Activated T-cell treated with anti-CD3 and anti-CD28 coated beads for 1 hour (primary cell): ENCODE results near the gene AKTIP.
"Not testable (repeated sequence)": the region's sequence is repeated elsewhere in the genome, so short reads cannot be mapped to it uniquely, and the experiment has no call there.

ENCODE experiments used
- DNase-seq: peaks from one replicate; pipeline ENCODE4 v3.0.0-alpha.2; 2020; ENCODE audit warnings: low read depth

Gene AKTIP

DNA sequence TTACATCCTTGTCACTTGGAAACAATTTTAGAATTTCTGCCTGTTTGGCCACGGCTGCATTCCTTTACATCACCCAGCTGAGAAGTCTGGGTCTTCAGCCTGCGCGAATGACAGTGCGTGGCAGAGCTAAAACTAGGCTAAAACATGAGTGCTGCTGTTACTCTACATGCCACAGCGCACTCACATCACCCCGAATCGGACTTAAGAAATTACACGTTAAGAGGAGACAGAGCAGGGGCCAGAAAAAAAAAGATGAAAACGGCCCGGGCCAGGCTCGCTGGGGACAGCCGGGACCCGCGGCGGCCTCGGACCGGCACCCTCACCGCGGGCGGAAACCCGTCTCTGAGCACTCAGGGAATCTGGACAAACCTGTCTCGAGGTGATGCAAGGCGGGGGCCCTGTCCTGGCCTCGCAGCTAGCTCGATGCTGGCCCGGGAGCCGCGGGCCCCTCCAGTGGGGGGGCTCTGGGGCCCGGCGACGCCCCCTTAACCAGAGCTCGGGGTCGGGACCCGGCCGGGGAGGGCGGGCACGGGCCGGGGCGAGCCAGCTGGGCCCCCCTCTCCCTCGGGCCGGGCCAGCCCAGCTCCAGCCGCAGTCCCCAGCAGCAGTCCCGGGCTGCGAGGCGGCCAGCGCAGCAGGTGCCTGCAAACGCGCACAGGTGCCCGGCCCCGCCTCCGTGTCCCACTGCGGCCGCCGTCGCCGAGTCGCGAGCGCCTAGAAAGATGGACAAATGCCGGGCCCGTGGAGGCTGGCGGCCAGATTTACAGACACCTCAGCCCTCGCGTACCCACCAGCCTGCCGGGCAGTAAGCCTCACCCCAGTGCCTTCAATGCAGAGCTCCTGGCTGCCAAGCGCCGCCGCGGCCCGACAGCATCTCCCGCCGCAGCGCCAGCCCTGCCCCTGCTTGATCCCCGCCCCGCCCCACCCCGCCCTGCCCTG is at the start of gene AKTIP:
Gene AKTIP (minus strand): TSS at position 879 of the 939 bp plus-strand sequence. CDS start 2,950 bp downstream, outside the sequence.
- DNase-seq, result peak; percentile 18

DNA sequence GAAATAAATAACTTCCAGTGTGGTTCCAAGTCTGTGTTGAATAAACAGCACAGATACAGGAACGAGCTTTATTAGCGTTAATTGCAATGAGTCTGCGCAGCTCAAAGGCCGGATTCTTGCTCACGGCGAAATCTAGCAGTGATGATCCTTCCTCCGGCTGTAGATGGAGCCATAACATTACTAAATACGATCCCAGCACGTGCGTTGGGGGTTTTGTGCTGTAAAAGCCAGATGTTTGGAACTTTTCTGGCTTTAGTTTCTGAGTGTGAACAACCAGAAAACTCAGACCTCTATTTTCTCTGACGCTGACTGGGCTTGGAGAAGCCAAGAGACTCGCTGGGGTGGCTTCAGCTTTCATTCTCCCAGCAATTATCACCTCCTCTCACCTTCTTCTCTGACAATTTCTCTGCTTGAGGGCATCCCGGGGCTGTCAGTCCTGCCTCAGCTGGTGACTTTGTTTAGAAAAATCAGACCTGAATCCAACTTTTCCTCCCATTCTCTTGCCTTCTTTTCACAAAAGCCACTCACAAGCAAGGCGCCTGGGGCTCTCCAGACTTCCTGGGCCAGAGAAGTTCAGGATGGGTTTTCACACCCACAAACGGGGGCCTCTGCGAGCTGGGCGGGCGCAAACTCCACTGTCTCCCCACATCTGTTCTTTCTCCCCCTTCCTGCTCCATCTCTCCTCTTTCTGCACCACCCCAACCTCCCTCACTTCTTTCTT is 47.1 kb upstream of the AKTIP start:
- peak; percentile 18 for DNase-seq

DNA sequence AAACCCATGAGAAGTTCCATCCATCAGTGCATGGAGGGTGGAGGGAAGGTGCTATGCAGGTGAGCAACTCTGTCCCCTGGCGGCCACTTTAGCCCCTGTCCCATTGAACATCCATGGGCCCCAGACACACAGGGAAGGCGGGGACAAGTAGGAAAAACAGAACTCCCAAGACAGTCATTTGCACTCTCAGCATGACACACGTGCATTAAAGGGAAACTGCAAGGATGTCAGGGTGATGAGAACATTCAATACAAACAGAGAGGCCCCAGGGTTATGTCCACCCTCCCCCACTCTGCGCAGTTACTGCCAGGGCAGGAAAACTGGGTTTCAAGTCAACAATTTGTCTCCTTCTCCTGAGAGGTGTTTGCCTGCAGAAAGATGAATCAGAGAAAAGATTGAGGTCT is 44.0 kb upstream of the AKTIP start:
- DNase-seq, result no peak

DNA sequence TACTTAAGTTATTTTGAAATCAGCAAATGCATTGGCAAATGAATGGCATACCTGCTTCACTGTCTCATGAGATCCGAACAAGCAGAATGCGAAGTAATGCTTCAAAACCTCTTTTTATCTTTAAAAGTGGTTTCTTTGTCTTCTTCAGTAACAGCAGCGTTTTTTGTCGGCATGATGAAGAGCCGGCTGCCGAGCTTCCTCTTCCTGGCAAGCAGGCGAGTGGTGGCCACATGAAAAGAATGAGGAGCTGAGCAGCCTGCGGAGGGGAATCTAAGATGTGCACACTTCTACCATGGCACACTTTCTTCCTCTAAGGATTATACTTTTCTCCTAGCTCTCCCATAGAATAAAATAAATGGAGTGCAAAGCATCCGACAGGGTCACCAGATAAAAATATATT is 42.4 kb upstream of the AKTIP start:
- peak; percentile 24 for DNase-seq

DNA sequence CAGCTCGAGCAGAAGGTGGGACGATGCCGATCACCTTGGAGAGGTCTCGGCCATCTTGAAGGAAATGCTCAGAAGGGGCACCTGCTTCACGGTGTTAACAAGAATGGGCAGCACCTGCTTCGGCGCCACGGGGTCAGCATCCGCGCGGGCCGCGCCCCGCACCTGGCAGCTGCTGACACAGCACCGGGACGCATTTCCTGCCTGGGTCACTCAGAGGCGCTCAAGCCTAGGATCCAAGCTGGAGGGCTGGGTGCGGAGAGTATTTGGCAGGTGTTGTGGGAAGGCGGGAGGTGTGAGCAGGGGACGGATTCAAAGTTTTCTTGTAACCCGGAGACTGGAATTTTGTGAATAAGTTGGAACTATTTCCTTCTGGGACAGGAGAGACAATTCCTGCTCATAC is 39.3 kb upstream of the AKTIP start:
- no peak for DNase-seq

DNA sequence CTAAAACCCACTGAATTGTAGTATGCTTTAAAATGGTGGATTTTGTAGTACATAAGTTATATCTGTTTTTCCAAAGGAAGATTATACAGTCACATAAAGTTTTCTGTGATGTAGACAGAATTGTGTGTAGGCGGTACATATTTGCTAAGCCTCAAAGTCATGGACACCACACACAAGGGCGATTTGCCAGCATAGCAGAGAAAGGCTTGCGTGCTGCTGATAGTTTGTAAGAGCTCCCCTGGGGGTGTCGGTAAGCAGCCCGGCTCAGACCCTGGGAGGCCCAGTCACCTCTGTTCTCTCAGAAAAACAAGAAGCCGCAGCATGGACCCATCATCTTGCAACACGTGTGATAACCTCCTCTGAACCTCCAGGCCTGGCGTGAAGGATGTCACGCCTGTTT is 38.3 kb upstream of the AKTIP start:
- no peak for DNase-seq

DNA sequence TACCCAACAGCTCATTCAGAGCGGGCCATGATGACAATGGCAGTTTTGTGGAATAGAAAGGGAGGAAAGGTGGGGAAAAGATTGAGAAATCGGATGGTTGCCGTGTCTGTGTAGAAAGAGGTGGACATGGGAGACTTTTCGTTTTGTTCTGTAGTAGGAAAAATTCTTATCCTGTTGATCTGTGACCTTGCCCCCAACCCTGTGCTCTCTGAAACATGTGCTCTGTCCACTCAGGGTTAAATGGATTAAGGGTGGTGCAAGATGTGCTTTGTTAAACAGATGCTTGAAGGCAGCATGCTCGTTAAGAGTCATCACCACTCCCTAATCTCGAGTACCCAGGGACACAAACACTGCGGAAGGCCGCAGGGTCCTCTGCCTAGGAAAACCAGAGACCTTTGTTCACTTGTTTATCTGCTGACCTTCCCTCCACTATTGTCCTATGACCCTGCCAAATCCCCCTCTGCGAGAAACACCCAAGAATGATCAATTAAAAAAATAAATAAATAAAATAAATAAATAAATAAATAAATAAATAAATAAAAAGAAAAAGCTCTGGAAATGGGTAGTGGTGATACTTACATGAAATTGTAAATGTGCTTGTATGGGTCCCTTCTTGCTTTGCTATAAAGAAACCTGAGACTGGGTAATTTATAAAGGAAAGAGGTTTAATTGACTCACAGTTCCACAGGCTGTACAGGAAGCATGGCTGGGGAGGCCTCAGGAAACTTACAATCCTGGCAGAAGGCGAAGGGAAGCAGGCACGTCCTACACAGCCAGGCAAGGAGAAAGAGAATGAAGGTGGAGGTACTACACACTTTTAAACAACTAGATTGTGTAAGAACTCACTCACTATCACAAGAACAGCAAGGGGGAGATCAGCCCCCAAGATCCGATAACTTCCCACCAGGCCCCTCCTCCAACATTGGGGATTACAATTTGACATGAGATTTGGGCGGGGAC is 37.0 kb upstream of the AKTIP start:
- not testable (repeated sequence) for DNase-seq

DNA sequence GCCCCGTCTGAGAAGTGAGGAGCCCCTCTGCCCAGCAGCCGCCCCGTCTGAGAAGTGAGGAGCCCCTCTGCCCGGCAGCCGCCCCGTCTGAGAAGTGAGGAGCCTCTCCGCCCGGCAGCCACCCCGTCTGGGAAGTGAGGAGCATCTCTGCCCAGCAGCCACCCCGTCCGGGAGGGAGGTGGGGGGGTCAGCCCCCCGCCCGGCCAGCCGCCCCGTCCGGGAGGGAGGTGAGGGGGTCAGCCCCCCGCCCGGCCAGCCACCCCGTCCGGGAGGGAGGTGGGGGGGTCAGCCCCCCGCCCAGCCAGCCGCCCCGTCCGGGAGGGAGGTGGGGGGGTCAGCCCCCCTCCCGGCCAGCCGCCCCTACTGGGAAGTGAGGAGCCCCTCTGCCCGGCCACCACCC is 36.3 kb upstream of the AKTIP start:
- not testable (repeated sequence) for DNase-seq

DNA sequence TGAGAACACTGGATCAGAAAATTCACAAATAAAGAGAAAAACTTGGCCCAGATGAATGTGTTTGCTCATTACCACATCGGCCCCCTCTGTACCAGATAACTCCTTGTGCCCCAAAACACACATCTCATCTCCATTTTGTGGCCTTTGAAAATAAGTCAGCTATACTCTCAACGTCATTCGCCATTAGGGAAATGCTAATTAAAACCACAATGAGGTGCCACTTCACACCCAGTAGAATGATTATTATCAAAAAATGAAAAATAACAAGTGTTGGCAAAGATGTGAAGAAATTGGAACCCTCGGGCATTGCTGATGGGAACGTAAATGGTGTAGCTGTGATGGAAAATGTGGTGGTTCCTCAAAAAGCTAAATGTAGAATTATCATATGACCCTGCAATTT is 34.6 kb upstream of the AKTIP start:
- no peak for DNase-seq

DNA sequence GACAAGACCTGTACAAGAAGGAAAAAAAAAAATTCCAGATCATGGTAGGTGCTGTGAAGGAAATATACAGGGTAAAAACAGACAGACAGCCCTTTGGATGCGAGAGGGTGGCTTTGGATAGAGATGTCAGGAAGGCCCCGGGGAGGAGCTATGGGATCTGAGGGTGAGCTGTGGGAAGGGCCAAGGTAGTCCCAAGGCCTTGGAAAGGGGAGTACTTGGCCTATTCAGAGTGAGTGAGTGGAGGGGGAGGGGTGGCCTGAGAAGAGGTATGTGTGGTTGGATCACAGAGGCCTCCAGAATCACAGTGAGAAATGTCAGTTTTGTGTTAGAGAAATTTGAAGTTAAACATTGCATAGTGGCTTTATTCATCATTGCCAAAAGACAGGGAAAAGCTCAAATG is 31.2 kb upstream of the AKTIP start:
- no peak for DNase-seq

DNA sequence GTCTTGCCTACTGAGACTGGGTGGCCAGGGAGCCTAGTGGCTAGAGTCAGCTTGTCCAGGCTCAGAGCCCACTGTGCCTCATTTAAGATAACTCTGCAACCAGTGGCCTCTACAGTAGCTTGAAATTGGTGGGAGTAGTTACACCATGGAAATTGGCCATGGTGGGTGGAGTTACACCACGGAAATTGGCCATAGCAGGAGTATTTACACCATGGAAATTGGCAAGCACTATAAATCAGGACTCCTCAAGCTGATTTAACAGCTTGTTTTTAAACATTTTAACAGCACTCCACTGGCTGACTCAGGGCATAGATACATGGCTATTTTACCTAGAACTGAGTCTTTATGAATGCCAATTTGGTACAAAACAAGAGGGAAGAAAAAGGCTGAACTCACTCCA is 27.7 kb upstream of the AKTIP start:
- DNase-seq, result no peak

DNA sequence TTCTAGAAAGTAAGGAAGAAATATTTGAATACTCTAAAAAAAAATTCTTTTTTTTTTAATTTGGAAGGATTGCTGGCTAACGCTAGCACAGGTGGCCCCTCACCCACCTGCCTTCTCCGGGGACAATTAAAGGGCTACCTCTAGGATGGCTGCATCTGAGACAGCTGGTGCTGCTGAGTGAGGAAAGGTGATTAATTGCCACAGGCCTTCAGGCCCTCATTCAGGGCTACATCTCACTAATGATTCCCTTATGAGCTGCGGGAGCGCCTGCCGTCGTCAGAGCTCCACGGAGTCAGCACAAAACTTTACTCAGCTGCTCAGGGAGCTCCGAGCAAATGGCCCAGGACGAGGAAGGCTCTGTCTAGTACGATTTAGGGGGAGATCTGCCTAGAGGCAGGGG is 27.0 kb upstream of the AKTIP start:
- no peak for DNase-seq

DNA sequence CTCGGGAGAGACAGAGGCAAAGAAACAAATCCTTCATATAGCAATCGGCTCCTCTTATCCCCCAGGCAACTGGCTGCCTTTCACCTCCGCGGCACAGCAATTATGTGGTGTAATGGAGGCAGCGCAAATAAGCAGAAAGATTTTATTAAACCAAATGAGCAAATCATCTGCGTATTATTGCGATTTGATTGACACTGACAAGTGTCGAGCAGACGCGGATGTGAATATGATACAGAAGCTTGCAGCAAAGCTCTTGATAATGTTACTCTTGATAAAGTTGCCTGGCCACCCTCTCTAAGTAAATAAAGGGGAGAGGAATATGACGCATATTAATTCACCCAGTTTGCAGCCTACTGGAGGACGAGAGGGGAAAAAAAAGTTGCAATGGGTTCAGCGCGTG is 26.5 kb upstream of the AKTIP start:
- DNase-seq, result no peak

DNA sequence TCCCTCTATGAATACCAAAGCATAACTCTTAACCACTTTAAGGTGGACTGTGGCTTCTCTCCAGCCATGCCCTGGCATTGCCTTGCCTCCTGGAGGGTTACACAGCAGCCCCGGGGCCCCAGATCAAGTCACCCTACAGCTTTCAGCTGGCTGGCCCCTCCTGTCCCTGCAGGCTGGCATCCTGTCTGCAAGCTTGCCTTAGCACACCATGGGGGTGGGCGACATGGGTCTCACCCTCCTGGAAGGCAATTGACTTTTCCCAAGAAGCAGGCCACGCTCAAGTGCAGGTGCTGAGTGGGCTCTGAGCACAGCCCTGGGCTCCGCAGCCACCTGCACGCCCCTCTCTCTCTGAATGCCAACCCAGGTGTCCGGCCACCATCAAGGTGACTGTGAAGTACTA is 25.8 kb upstream of the AKTIP start:
- no peak for DNase-seq

DNA sequence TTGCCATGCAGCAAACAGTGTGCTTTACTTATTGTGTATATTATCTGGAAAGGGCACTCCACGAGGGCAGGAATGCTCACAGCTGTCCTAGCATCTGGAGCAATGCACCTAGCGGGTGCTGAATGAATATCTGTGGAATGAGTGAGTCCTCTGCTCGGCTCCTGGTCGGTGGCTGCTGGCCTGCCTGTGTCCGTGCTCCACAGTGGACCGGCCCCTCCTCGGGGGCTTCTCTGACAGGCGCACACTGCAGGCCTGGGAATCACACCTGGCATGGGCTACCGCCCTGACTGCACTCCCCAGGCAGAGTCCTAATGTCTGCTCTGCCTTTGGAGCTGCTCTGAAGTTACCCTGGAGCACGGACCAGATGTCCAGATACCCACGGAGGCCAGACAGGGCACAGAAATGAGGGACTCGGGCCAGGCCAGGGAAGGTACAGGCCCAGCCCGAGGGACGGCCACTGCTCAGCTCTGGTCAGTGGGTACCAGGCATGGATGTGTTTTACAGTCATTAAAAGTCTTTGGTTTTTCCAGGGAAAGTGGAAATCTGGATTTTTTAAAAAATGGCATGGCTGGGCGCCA is 21.1 kb upstream of the AKTIP start:
- no peak for DNase-seq

DNA sequence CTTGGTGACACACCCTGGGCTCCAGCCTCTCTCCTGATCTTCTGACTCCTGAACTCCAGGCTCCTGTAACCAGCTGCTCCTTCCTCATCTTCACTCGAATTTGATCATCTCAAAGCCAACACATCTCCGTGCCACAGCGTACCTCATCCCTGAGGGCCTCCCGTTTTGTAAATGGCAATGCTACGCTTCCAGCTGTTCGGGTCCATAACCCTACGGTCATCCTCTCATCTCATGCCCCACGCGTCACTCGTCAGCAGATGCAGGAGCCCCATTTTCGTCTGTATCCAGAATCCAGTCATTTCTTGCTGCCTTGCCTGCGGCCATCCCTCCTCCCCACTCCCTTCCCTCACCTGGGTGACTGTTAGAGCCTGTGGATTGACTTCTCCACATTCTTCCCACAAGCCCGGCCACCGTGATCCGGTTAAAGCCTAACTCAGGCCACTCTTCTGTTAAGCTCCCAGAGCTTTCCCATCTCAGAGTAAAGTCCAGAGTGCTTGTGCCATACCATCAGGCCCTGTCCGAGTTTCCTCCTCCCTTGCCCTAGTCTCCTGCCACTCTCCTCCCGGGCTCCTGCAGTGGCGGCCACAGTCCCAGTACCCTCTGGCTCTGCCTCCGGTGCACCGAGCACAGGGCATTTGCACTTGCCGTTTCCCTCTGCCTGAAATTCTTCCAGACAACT is 20.3 kb upstream of the AKTIP start:
- no peak for DNase-seq

DNA sequence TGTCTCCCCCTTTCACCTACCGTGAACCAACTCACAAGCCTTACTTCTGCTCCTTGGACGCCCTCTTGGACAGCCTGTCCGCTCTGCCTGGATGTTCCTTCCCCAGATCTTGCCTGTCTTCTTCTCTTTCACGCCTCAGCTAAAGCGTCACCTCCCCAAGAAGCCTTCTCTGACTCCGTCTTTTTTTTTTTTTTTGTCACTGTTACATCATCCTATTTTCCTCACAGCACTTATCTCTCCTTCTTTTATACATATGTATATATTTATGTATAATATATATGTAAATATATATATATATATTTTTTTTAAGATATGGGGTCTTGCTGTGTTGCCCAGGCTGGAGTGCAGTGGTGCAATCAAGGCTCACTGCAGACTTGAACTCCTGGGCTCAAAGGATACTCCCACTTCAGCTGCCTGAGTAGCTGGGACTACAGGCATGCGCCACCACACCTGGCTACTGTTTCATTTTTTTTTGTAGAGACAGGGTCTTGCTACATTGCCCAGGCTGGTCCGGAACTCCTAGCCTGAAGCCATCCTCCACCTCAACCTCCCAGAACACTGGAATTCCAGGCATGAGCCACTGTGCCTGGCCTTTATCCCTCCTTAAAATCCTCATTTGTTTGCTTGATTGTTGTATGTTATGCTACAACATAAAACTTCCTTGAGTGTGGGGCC is 16.5 kb upstream of the AKTIP start:
- DNase-seq, result no peak

DNA sequence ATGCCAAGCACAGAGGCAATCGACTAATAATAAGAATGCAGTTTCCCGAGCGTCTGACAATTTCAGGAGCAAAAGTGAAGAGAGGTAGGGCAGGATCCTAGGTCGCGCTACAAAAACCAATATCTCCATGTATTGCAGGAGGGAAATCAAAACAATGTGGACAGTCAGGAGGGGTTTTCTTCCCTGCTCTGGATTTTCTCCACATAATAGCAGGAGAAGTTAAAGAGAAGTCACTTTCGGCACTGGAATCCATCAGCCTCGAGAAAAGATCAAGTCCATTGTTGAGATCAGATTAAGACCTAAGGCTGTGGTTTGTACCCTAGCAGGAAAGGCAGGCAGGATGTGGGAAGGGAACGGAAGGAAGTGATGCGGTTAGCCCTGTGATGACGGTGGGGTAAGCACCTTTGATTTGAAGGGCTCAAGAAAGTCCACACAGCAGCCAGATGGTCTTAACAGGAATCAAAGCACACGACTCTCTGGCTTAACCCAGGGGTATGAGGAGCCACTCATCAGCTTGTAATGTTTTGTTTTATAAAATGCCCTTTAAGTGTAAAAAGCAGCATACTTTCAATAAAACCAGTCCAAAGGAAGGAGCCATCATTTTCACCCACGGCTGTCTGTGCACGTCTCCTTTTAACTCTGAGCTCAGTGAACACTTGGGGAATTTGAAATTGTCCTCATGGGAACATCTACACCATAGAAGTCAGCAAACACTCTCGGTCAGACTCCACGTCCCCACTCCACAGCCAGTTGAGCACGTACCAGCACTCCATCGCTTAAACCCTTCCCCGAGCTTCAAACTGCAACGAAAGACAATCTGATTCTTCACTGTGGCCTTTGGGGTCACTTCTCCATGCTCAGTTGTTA is 15.8 kb upstream of the AKTIP start:
- peak; percentile 53 for DNase-seq

DNA sequence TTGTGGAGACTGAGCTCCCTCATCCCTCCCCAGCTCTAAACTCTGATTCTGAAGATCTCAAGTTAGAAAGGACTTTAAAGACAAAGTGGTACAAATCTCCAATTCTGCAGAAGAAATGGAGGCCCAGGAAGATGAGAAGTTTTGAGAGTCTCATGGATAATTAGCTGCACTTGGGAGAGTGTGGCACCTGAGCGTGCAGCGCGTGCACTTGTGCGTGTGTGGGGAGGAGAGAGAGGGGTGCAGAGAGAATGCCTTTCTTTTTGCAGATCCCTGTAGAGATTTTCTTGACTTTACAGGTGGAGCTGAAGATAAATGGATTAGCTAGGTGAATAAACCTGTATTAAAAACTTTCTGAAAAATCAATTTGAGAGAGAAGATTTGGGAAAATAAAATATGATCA is 14.8 kb upstream of the AKTIP start:
- DNase-seq, result no peak

DNA sequence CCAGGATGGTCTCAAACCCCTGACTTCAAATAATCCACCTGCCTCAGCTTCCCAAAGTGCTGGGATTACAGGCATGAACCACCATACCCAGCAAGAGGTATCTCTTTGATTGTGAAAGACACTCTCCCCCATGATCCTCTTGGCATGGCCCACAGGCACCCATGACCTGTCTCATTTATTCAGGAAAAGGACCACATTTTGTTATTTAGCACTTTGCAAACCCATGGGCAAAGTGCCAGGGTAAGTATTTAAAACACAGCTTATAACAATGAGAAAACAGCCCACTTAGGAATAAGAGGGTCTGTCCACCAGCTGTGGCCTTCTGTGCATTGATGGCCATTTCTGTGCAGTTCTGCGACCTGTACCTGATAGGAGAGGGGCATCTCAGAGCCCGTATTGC is 12.8 kb upstream of the AKTIP start:
- DNase-seq, result no peak
